Brain microvascular endothelial cell (primary cell): ENCODE data around the gene CRYL1.

Source experiments
- DNase-seq: peaks from one replicate; pipeline ENCODE4 v3.0.0-alpha.2; 2020
- H3K27ac ChIP-seq: fragments of 250-450 bp; sonication (Bioruptor Pico); 2 replicates; pipeline ENCODE4 v1.5.1; 2020; ENCODE audit warnings: mild to moderate bottlenecking, moderate library complexity
- H3K27me3 ChIP-seq: fragments of 250-450 bp; sonication (Bioruptor Pico); replicated peaks from 2 replicates; pipeline ENCODE4 v1.5.1; 2020; ENCODE audit warnings: mild to moderate bottlenecking
- H3K36me3 ChIP-seq: fragments of 250-450 bp; sonication (Bioruptor Pico); replicated peaks from 2 replicates; pipeline ENCODE4 v1.5.1; 2020; ENCODE audit warnings: mild to moderate bottlenecking
- H3K4me3 ChIP-seq: 2 replicates; pipeline ENCODE4 v1.5.1; 2011; ENCODE audit warnings: low read depth, mild to moderate bottlenecking, control low read depth, low read length, moderate library complexity
- CTCF ChIP-seq: IDR thresholded peaks from 2 replicates; pipeline ENCODE4 v1.5.1; 2011; ENCODE audit warnings: low read depth, mild to moderate bottlenecking, moderate library complexity, low read length, control low read depth, inconsistent platforms; ENCODE audit errors: missing control alignments
- in situ Hi-C: cut with HindIII; loops from 2 replicates; pipeline ENCODE4 v1.10.0; 2017; ENCODE audit warnings: low sequenced_read_pairs, low pct_ligation_motif_present

The CRYL1 gene

GRCh38 chr13:20473888-20474287, 51.8 kb downstream of the CRYL1 start:
- no peak overlapping the region for H3K27ac ChIP-seq
- H3K27me3 ChIP-seq = no peaks in the 10 kb centered on the region
- DNase-seq = no peak
- TF ChIP-seq CTCF = no peak
- H3K4me3 ChIP-seq = no peak overlapping the region
- no peaks in the 10 kb centered on the region for H3K36me3 ChIP-seq
- in situ Hi-C loops = no loop called here

GRCh38 chr13:20473139-20473538, 52.5 kb downstream of the CRYL1 start:
- DNase-seq = no peak
- in situ Hi-C loops = no loop called here

GRCh38 chr13:20472531-20472930, 53.1 kb downstream of the CRYL1 start:
- no peak overlapping the region for H3K4me3 ChIP-seq
- DNase-seq = no peak
- in situ Hi-C loops = no loop called here
- TF ChIP-seq CTCF = no peak
- no peak overlapping the region for H3K27ac ChIP-seq
- no peaks in the 10 kb centered on the region for H3K27me3 ChIP-seq
- no peaks in the 10 kb centered on the region for H3K36me3 ChIP-seq

More at GRCh38 chr13:20473139-20473538, 52.5 kb downstream of the CRYL1 start:
- Histone ChIP-seq H3K4me3 (no peak overlapping the region), H3K27ac (no peak overlapping the region), H3K27me3 (no peaks in the 10 kb centered on the region), H3K36me3 (no peaks in the 10 kb centered on the region)
- TF ChIP-seq CTCF = no peak

- no peaks in the 10 kb centered on the region for H3K27me3 ChIP-seq
- DNase-seq = no peak
- in situ Hi-C loops = no loop called here
- H3K4me3 ChIP-seq = no peak overlapping the region
- no peak overlapping the region for H3K27ac ChIP-seq
- H3K36me3 ChIP-seq = no peaks in the 10 kb centered on the region
- TF ChIP-seq CTCF = no peak
Measured at GRCh38 chr13:20470136-20470535, 55.5 kb downstream of the CRYL1 start.

GRCh38 chr13:20466371-20466770, 59.3 kb downstream of the CRYL1 start:
- H3K36me3 ChIP-seq = no peaks in the 10 kb centered on the region
- TF ChIP-seq CTCF = no peak
- no peak overlapping the region for H3K27ac ChIP-seq
- in situ Hi-C loops = no loop called here
- no peak for DNase-seq
- H3K27me3 ChIP-seq = no peaks in the 10 kb centered on the region
- no peak overlapping the region for H3K4me3 ChIP-seq

- H3K27ac ChIP-seq = no peak overlapping the region
- no peak for TF ChIP-seq CTCF
- H3K36me3 ChIP-seq = no peaks in the 10 kb centered on the region
- H3K4me3 ChIP-seq = no peak overlapping the region
- in situ Hi-C loops = no loop called here
- no peak for DNase-seq
- H3K27me3 ChIP-seq = no peaks in the 10 kb centered on the region
Measured at GRCh38 chr13:20465218-20465879, 60.3 kb downstream of the CRYL1 start.
